GM23248 (cell line): Measurements from ENCODE around the gene ENTREP3.
"Not testable (repeated sequence)": the region's sequence is repeated elsewhere in the genome, so short reads cannot be mapped to it uniquely, and the experiment has no call there.

ENCODE experiments used
- EZH2 ChIP-seq: fragments of 200-600 bp; sonication (generic); IDR thresholded peaks from 2 replicates; pipeline ENCODE4 v1.6.1; 2018; ENCODE audit warnings: antibody characterized with exemption, mild to moderate bottlenecking; ENCODE audit not compliant: insufficient read depth, poor library complexity, severe bottlenecking
- EZH2phosphoT487 ChIP-seq: fragments of 200-600 bp; sonication (generic); IDR thresholded peaks from 2 replicates; pipeline ENCODE4 v1.6.1; 2018; ENCODE audit warnings: antibody characterized with exemption, moderate library complexity, mild to moderate bottlenecking, low read depth; ENCODE audit not compliant: insufficient read depth

- not testable (repeated sequence) for TF ChIP-seq EZH2phosphoT487, EZH2
Measured at GRCh38 chr1:155232001-155232978, 23.0 kb downstream of the ENTREP3 start.
